ENCODE results near the gene RDH8.

DNA sequence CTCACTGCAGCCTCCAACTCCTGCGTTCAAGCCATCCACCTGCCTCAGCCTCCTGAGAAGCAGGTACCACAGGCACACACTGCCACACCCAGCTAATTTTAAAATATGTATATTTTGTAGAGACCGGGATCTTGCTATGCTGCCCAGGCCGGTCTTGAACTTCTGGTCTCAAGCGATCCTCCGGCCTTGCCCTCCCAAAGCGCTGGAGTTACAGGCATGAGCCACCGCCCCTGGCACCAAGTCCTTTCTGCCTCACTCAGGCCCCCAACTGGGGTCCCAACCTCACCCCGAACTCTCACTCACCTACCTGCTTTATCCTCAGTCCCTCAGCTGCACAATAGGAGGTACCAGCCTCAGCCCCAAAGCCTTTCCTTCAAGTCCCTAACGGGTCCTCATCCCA is 2.3 kb upstream of the RDH8 start:
- TF ChIP-seq CTCF (IDR thresholded peaks at IDR 0.05) (no peak), GATA2 (CRISPR knock-in tag; IDR thresholded peaks at IDR 0.05) (no peak), POLR2AphosphoS5 (IDR thresholded peaks at IDR 0.05; ENCODE audit: low read depth, low read length) (no peak), SIN3A (IDR thresholded peaks at IDR 0.05; ENCODE audit: borderline replicate concordance, low read depth, low read length) (no peak), CHD2 (IDR thresholded peaks at IDR 0.05; ENCODE audit: low read length, partially characterized antibody) (no peak), MAX (IDR thresholded peaks at IDR 0.05; ENCODE audit: low read depth) (no peak), EZH2phosphoT487 (IDR thresholded peaks at IDR 0.05; ENCODE audit: borderline replicate concordance, low read depth) (no peak), EP300 (IDR thresholded peaks at IDR 0.05; ENCODE audit: borderline replicate concordance in 1 of 2, low read depth in 1 of 2, low read length in 1 of 2) (no peak), ELF1 (IDR thresholded peaks at IDR 0.05) (no peak), USF2 (IDR thresholded peaks at IDR 0.05; ENCODE audit: borderline replicate concordance, low read depth, low read length) (no peak), YY1 (IDR thresholded peaks at IDR 0.05; ENCODE audit: low read depth) (no peak), RAD21 (IDR thresholded peaks at IDR 0.05; ENCODE audit: low read length) (no peak), RCOR1 (IDR thresholded peaks at IDR 0.05; ENCODE audit: low read length) (no peak)
- TF ChIP-seq, protein P1, sequence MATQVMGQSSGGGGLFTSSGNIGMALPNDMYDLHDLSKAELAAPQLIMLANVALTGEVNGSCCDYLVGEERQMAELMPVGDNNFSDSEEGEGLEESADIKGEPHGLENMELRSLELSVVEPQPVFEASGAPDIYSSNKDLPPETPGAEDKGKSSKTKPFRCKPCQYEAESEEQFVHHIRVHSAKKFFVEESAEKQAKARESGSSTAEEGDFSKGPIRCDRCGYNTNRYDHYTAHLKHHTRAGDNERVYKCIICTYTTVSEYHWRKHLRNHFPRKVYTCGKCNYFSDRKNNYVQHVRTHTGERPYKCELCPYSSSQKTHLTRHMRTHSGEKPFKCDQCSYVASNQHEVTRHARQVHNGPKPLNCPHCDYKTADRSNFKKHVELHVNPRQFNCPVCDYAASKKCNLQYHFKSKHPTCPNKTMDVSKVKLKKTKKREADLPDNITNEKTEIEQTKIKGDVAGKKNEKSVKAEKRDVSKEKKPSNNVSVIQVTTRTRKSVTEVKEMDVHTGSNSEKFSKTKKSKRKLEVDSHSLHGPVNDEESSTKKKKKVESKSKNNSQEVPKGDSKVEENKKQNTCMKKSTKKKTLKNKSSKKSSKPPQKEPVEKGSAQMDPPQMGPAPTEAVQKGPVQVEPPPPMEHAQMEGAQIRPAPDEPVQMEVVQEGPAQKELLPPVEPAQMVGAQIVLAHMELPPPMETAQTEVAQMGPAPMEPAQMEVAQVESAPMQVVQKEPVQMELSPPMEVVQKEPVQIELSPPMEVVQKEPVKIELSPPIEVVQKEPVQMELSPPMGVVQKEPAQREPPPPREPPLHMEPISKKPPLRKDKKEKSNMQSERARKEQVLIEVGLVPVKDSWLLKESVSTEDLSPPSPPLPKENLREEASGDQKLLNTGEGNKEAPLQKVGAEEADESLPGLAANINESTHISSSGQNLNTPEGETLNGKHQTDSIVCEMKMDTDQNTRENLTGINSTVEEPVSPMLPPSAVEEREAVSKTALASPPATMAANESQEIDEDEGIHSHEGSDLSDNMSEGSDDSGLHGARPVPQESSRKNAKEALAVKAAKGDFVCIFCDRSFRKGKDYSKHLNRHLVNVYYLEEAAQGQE (IDR thresholded peaks at IDR 0.05; ENCODE audit: low read depth, low read length) = no peak

All from SK-N-SH (cell line).